H7 (cell line): ENCODE results near the gene CYSLTR2. TPM values are rescaled to one million over a fixed set of nuclear protein-coding genes. Genes with fewer than 3 reads are reported as not detected.

Source experiments
- DNase-seq: peaks from one replicate; pipeline ENCODE4 v3.0.0; 2012
- H3K27me3 ChIP-seq: 2 replicates; pipeline ENCODE4 v1.6.0; 2011; ENCODE audit warnings: mild to moderate bottlenecking, low read length; ENCODE audit not compliant: control insufficient read depth, insufficient read depth
- H3K36me3 ChIP-seq: replicated peaks from 2 replicates; pipeline ENCODE4 v1.5.1; 2011; ENCODE audit warnings: low read length; ENCODE audit not compliant: control insufficient read depth, insufficient read depth
- H3K4me3 ChIP-seq: 2 replicates; pipeline ENCODE4 v1.5.1; 2011; ENCODE audit warnings: low read depth, mild to moderate bottlenecking, control low read depth, low read length, moderate library complexity; ENCODE audit not compliant: insufficient read depth
- total RNA-seq: library from RNA; depleted of rRNA; stranded (reverse); fragments of >200 nt; shearing (Covaris generic); gene quantifications from 2 replicates; pipeline ENCODE4 v1.2.3, GENCODE V29; 2014; rRNA removed

CYSLTR2 gene
- total RNA-seq, 1 experiment from 2014 or later: not detected

DNA sequence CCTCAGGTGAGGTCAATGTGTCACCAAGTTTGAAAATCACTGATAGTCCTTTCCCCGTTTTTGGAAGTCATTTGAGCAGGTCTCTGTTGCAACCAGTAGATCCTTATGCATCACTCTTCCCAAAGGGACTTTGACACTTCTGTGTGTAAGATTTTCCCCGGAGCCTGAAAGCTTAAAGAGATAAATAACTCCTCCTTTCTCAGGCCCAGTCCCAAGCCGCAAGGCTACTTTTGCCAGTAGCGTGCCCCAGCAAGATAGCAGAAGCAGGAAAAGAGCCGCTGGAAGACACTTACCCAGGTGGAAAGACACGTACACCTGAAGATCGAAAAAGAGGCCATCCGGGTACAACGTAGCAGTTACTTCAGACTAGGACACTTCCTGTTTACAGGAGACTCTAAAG, 106.9 kb downstream of the CYSLTR2 start:
- Histone ChIP-seq H3K4me3 (no peak overlapping the region), H3K36me3 (no peaks in the 10 kb centered on the region), H3K27me3 (no peaks in the 10 kb centered on the region)
- no peak for DNase-seq

Other genes with a start within 250 kb of the CYSLTR2 start
- gene LPAR6, start 240.8 kb upstream of the CYSLTR2 start, total RNA-seq: 5.5 and 8.8 TPM in 2 replicates
- gene RCBTB2, start 120.8 kb upstream of the CYSLTR2 start, total RNA-seq: 7.9 and 13.1 TPM in 2 replicates